GM12878 (cell line): Measurements from ENCODE around the gene XPO5. TPM values are rescaled to one million over a fixed set of nuclear protein-coding genes. Genes with fewer than 3 reads are reported as not detected.
A peak's percentile ranks its signal among the peaks of the same experiment; 100 is the strongest.

Source experiments
- ATAC-seq: fragments of 200-7000 bp; cut with Tn5 transposase; 3 replicates; pipeline ENCODE4 v1.9.1; 2020; ENCODE audit warnings: mild to moderate bottlenecking, moderate library complexity
- BruUV-seq: library from RNA; stranded (reverse); fragments of 400-500 nt; replicated peaks from 2 replicates; lab custom pipeline; 2021; lab: Mats Ljungman, UMichigan
- CTCF ChIA-PET: fragments of 300-600 bp; sonication (Branson Sonifier 250); formaldehyde crosslinking; extraction: SDS; loops from one replicate; lab custom pipeline; 2021; ENCODE audit warnings: inconsistent platforms; lab: Yijun Ruan, JAX
- POLR2A ChIA-PET: fragments of 350-600 bp; formaldehyde crosslinking; extraction: SDS; loops from one replicate; lab custom pipeline; 2021; ENCODE audit warnings: inconsistent platforms; lab: Charles Lee
- RAD21 ChIA-PET: fragments of 300-600 bp; sonication (Branson Sonifier 250); formaldehyde crosslinking; loops from one replicate; lab custom pipeline; 2023; ENCODE audit warnings: antibody characterized with exemption; ENCODE audit not compliant: unreplicated experiment; lab: Charles Lee
- SMC1A ChIA-PET: fragments of 300-600 bp; sonication (Branson Sonifier 250); formaldehyde crosslinking; loops from one replicate; lab custom pipeline; 2023; ENCODE audit not compliant: unreplicated experiment, uncharacterized antibody; lab: Charles Lee
- DNase-seq: peaks from one replicate; pipeline ENCODE4 v3.0.0-alpha.2; 2011; ENCODE audit warnings: low read depth, low spot score
- FAIRE-seq: peaks from 3 replicates; lab custom pipeline; 2011; peaks lifted over from hg19 to GRCh38; lab: Jason Lieb, UNC
- H2AFZ ChIP-seq: 2 replicates; pipeline ENCODE4 v1.6.0; 2011; ENCODE audit warnings: low read depth, low read length, control low read depth; ENCODE audit not compliant: control insufficient read depth
- H3K27ac ChIP-seq: 2 replicates; pipeline ENCODE4 v1.5.1; 2011; ENCODE audit warnings: control low read depth; ENCODE audit not compliant: control insufficient read depth, insufficient read depth
- H3K27me3 ChIP-seq, 2 experiments: replicated peaks in 1 of 2; 2 replicates each; pipeline versions ENCODE4 v1.6.0 to v1.6.1; 2011; ENCODE audit warnings: low read length in 1 of 2; ENCODE audit not compliant: control insufficient read depth in 2 of 2, insufficient read depth in 2 of 2
- H3K36me3 ChIP-seq, 2 experiments: 2 replicates each; pipeline ENCODE4 v1.5.1; 2011; ENCODE audit warnings: low read length in 1 of 2; ENCODE audit not compliant: control insufficient read depth in 2 of 2, insufficient read depth in 2 of 2
- H3K4me1 ChIP-seq: 2 replicates; pipeline ENCODE4 v1.6.1; 2011; ENCODE audit warnings: mild to moderate bottlenecking, low read length, moderate library complexity, mixed read lengths; ENCODE audit not compliant: control insufficient read depth, insufficient read depth
- H3K4me2 ChIP-seq: 2 replicates; pipeline ENCODE4 v1.6.0; 2011; ENCODE audit warnings: control low read depth; ENCODE audit not compliant: control insufficient read depth, insufficient read depth
- H3K4me3 ChIP-seq: fragments of 200-600 bp; sonication (generic); 2 replicates; pipeline ENCODE4 v1.5.1; 2016
- H3K79me2 ChIP-seq: 2 replicates; pipeline ENCODE4 v1.6.0; 2011; ENCODE audit warnings: low read length; ENCODE audit not compliant: control insufficient read depth, insufficient read depth
- H3K9ac ChIP-seq: 2 replicates; pipeline ENCODE4 v1.8.0; 2011; ENCODE audit warnings: low read length, control low read depth, mixed read lengths; ENCODE audit not compliant: control insufficient read depth, insufficient read depth
- H3K9me3 ChIP-seq: replicated peaks from 3 replicates; pipeline ENCODE4 v1.5.1; 2011; ENCODE audit warnings: mild to moderate bottlenecking, low read length; ENCODE audit not compliant: control insufficient read depth, insufficient read depth
- H4K20me1 ChIP-seq: 2 replicates; pipeline ENCODE4 v1.6.0; 2011; ENCODE audit not compliant: control insufficient read depth, insufficient read depth
- BMI1 ChIP-seq: fragments of 450-650 bp; IDR thresholded peaks from 2 replicates; pipeline ENCODE4 v1.6.1; 2016; ENCODE audit warnings: mild to moderate bottlenecking, moderate library complexity, borderline replicate concordance
- CREM ChIP-seq: IDR thresholded peaks from 2 replicates; pipeline ENCODE4 v1.6.1; 2014; ENCODE audit warnings: antibody characterized with exemption, low read depth
- EED ChIP-seq: sonication (generic); IDR thresholded peaks from 2 replicates; pipeline ENCODE4 v1.6.1; 2016; ENCODE audit warnings: antibody characterized with exemption, low read depth
- GABPA ChIP-seq: IDR thresholded peaks from 2 replicates; pipeline ENCODE4 v1.6.1; 2014; ENCODE audit warnings: antibody characterized with exemption, low read depth, mild to moderate bottlenecking, inconsistent platforms
- JUNB ChIP-seq: IDR thresholded peaks from 2 replicates; pipeline ENCODE4 v1.6.1; 2016; ENCODE audit warnings: antibody characterized with exemption, mild to moderate bottlenecking
- KDM1A ChIP-seq: fragments of 200-600 bp; sonication (generic); IDR thresholded peaks from 2 replicates; pipeline ENCODE4 v1.6.1; 2016; ENCODE audit warnings: borderline replicate concordance
- NR2C2 ChIP-seq: IDR thresholded peaks from 2 replicates; pipeline ENCODE4 v1.6.1; 2011; ENCODE audit warnings: borderline replicate concordance, low read depth; ENCODE audit not compliant: control insufficient read depth, insufficient read length
- PAX5 ChIP-seq: IDR thresholded peaks from 2 replicates; pipeline ENCODE4 v1.6.1; 2011; ENCODE audit warnings: low read depth, low read length, borderline replicate concordance
- POLR2A ChIP-seq: IDR thresholded peaks from 2 replicates; pipeline ENCODE4 v1.6.1; 2011; ENCODE audit warnings: low read depth, mild to moderate bottlenecking, low read length
- POLR2AphosphoS5 ChIP-seq: IDR thresholded peaks from 2 replicates; pipeline ENCODE4 v1.6.1; 2011; ENCODE audit warnings: mild to moderate bottlenecking, low read length, inconsistent platforms
- SMAD1 ChIP-seq: fragments of 450-650 bp; IDR thresholded peaks from 2 replicates; pipeline ENCODE4 v1.6.1; 2018; ENCODE audit warnings: mild to moderate bottlenecking, low read depth; ENCODE audit not compliant: partially characterized antibody
- SP1 ChIP-seq: IDR thresholded peaks from one replicate; pipeline ENCODE4 v1.6.1; 2011; ENCODE audit warnings: low read depth, low read length
- STAT1 ChIP-seq: fragments of 450-650 bp; conservative IDR thresholded peaks from 2 replicates; pipeline ENCODE4 v1.6.1; 2014; ENCODE audit warnings: antibody characterized with exemption, mild to moderate bottlenecking
- TCF7 ChIP-seq: IDR thresholded peaks from 2 replicates; pipeline ENCODE4 v1.6.1; 2014; ENCODE audit warnings: antibody characterized with exemption, borderline replicate concordance
- WGBS: methylation state at CpG from one replicate; pipeline ENCODE4 v1.1.6; 2016; ENCODE audit warnings: low lambda C conversion rate; ENCODE audit not compliant: insufficient replicate concordance, insufficient coverage; ENCODE audit errors: missing lambda C conversion rate; 5-methylcytosine and 5-hydroxymethylcytosine counted together
- in situ Hi-C: fragments of 300-500 bp; cut with MboI; formaldehyde crosslinking; loops from 9 replicates; pipeline ENCODE4 v1.14.3; 2018; ENCODE audit warnings: mixed read lengths
- intact Hi-C: fragments of 100-400 bp; cut with micrococcal nuclease; formaldehyde crosslinking; loops from one replicate; pipeline ENCODE4 v1.14.2; 2022; ENCODE audit not compliant: unreplicated experiment
- polyA plus RNA-seq, 11 experiments: library from polyadenylated mRNA; depleted of rRNA in 4 of 11; unstranded in 6 of 11; stranded (reverse) in 5 of 11; fragments of >200 nt; fragmentation: Nextera tagmentation in 4 of 11; fragmentation: Illumina TruSeq in 1 of 11; extraction: Ambion mirVana in 4 of 11; extraction: Trizol in 1 of 11; gene quantifications; 1 replicate in 1 of 11; 2 replicates in 10 of 11; pipeline versions ENCODE4 v1.2.1 to v1.2.3, GENCODE V29; 2011 to 2016; ENCODE audit warnings: inconsistent platforms in 2 of 11, missing spikeins in 2 of 11, low read depth in 1 of 11
- total RNA-seq, 4 experiments: library from RNA; depleted of rRNA in 3 of 4; stranded (reverse); fragments of >200 nt in 3 of 4; fragmentation: Illumina TruSeq in 1 of 4; extraction: Trizol in 1 of 4; gene quantifications; 2 replicates each; pipeline versions ENCODE4 v1.2.1 to v1.2.3, GENCODE V29; 2013 to 2021

The XPO5 gene
- total and polyA plus RNA-seq, 10 of the 15 experiments (the other 5 are each of a cell fraction or from before 2014, with no cell fraction given) = 11.3 to 76.0 (median 41.6) TPM

DNA sequence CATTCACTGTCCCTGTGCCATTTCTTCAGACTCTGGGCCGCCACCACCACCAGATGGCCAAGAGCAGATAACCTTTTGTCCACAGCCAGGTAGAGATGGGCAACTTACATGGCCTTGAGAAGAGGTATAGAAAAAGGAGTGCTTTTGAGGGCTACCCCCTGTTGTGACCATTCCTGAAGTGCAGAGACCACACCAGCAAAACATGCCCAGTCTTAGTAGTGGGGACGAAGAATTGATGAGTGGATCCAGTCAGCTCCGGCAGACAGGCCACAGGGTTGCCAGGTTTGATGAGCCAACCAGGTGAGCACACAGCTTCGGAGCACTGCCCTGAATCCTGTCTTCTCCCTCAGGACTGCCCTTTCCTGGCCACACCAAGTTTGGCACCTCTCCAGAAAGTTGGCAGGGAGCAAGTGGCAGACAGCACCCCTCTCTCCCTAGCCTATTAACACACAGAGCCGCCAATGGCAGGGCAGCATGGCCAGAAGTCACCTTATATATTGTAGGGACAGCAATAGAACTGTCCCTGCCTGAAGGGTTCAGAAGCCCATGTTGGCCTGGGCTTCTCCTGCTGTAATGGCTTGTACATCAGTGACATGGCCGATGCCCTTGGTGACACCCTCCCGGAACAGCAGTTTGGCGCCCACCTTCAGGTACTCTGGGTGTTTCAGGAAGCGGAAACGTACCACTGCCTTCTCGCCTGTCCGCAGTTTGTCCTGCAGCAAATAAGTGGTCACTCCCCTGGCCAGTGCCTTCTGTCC is 45.4 kb upstream of the XPO5 start:
- POLR2A ChIA-PET = interaction anchor here (2.1 kb wide), 1 partner anchor 8 kb away, joined by 10 read pairs; the partner anchor contains the start of gene GTPBP2
- DNase-seq (no peak), ATAC-seq (no peak), FAIRE-seq (no peak)
- no peak overlapping the region for H2AFZ ChIP-seq
- peaks cover 20 to 51% of the 10 kb centered on the region in 2 experiments for H3K36me3 ChIP-seq
- CTCF ChIA-PET = no interaction called here
- H3K4me1 ChIP-seq = no peaks in the 10 kb centered on the region
- RAD21 ChIA-PET = no interaction called here
- no peak overlapping the region for H3K4me2 ChIP-seq
- no TSS peak for BruUV-seq
- H3K9me3 ChIP-seq = no peaks in the 10 kb centered on the region
- H3K27ac ChIP-seq = no peak overlapping the region
- intact Hi-C loops = no loop called here
- H3K4me3 ChIP-seq = no peak overlapping the region
- no peaks in the 10 kb centered on the region for H3K27me3 ChIP-seq
- SMC1A ChIA-PET = no interaction called here
- H3K79me2 ChIP-seq = peaks cover 1% of the 10 kb centered on the region
- no peak overlapping the region for H3K9ac ChIP-seq
- TF ChIP-seq JUNB (no peak), STAT1 (no peak), NR2C2 (no peak), BMI1 (no peak), CREM (no peak), KDM1A (no peak), GABPA (no peak), EED (no peak), POLR2A (peak; percentile 3; the same call in 1 of the 2 replicates), PAX5 (no peak), SP1 (no peak), POLR2AphosphoS5 (0 out of 2 replicates have a peak, but pooled peaks have one; percentile 10), SMAD1 (no peak), TCF7 (no peak)
- in situ Hi-C loops = no loop called here
- H4K20me1 ChIP-seq = no peaks in the 10 kb centered on the region
- 96% methylated on average over 12 of the region's 12 CpGs for WGBS
